BJ (cell line): Measurements from ENCODE around the gene BCKDK. TPM values are rescaled to one million over a fixed set of nuclear protein-coding genes. Genes with fewer than 3 reads are reported as not detected.
A peak's percentile ranks its signal among the peaks of the same experiment; 100 is the strongest.

Source experiments
- CTCF ChIA-PET: fragments of 350-600 bp; formaldehyde crosslinking; extraction: SDS; loops from one replicate; lab custom pipeline; 2021; ENCODE audit warnings: antibody characterized with exemption, inconsistent platforms; lab: Yijun Ruan, JAX
- POLR2A ChIA-PET: fragments of 300-600 bp; sonication (Branson Sonifier 250); formaldehyde crosslinking; extraction: SDS; loops from one replicate; lab custom pipeline; 2021; ENCODE audit warnings: antibody characterized with exemption; lab: Charles Lee
- DNase-seq: peaks from one replicate; pipeline ENCODE4 v3.0.0-alpha.2; 2011; ENCODE audit warnings: low read depth
- H3K27me3 ChIP-seq: 2 replicates; pipeline ENCODE4 v1.6.0; 2011; ENCODE audit warnings: low read length; ENCODE audit not compliant: control insufficient read depth, insufficient read depth
- H3K36me3 ChIP-seq: 2 replicates; pipeline ENCODE4 v1.5.1; 2011; ENCODE audit warnings: low read length; ENCODE audit not compliant: control insufficient read depth, insufficient read depth
- H3K4me3 ChIP-seq: 2 replicates; pipeline ENCODE4 v1.5.1; 2011; ENCODE audit warnings: low read depth, mild to moderate bottlenecking, control low read depth, low read length
- polyA plus RNA-seq: library from polyadenylated mRNA; depleted of rRNA; stranded (reverse); fragments of >200 nt; gene quantifications from 2 replicates; pipeline ENCODE4 v1.2.3, GENCODE V29; 2011
- TF ChIP-seq, protein P1 (sequence below): IDR thresholded peaks from 2 replicates; pipeline ENCODE4 v1.5.1; 2011; ENCODE audit warnings: low read depth, mild to moderate bottlenecking, control low read depth, inconsistent platforms, low read length, moderate library complexity; ENCODE audit not compliant: insufficient read depth

The BCKDK gene
- polyA plus RNA-seq, 1 experiment = 56.0 TPM

- Histone ChIP-seq H3K36me3 (peaks cover 13% of the 10 kb centered on the region), H3K27me3 (no peaks in the 10 kb centered on the region), H3K4me3 (peak overlapping the region; percentile 77)
- ChIA-PET CTCF (interaction anchor here (1.1 to 2.6 kb wide), 3 partner anchors 23 to 165 kb away, joined by 3 to 13 read pairs (median 7); no protein-coding TSS in a partner anchor), POLR2A (interaction anchor here (0.6 to 1.6 kb wide), 3 partner anchors 24 to 342 kb away, joined by 3 to 19 read pairs (median 8); no protein-coding TSS in a partner anchor)
- peak; percentile 50 for DNase-seq
- TF ChIP-seq, protein P1, sequence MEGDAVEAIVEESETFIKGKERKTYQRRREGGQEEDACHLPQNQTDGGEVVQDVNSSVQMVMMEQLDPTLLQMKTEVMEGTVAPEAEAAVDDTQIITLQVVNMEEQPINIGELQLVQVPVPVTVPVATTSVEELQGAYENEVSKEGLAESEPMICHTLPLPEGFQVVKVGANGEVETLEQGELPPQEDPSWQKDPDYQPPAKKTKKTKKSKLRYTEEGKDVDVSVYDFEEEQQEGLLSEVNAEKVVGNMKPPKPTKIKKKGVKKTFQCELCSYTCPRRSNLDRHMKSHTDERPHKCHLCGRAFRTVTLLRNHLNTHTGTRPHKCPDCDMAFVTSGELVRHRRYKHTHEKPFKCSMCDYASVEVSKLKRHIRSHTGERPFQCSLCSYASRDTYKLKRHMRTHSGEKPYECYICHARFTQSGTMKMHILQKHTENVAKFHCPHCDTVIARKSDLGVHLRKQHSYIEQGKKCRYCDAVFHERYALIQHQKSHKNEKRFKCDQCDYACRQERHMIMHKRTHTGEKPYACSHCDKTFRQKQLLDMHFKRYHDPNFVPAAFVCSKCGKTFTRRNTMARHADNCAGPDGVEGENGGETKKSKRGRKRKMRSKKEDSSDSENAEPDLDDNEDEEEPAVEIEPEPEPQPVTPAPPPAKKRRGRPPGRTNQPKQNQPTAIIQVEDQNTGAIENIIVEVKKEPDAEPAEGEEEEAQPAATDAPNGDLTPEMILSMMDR = no peak
These were observed 10.3 kb downstream of the BCKDK start for GRCh38 chr16:31118223-31119155.

- TF ChIP-seq, protein P1 = no peak
- POLR2A ChIA-PET = no interaction called here
- H3K4me3 ChIP-seq = no peak overlapping the region
- H3K36me3 ChIP-seq = peaks cover 13% of the 10 kb centered on the region
- CTCF ChIA-PET = interaction anchor here (1.1 kb wide), 1 partner anchor 322 kb away, joined by 3 read pairs; the partner anchor contains the start of gene ZNF843
- no peaks in the 10 kb centered on the region for H3K27me3 ChIP-seq
- DNase-seq = no peak
These were observed 11.9 kb downstream of the BCKDK start for GRCh38 chr16:31120129-31120528.

- no peaks in the 10 kb centered on the region for H3K27me3 ChIP-seq
- TF ChIP-seq, protein P1 = no peak
- H3K4me3 ChIP-seq = no peak overlapping the region
- peaks cover 9% of the 10 kb centered on the region for H3K36me3 ChIP-seq
- ChIA-PET POLR2A (no interaction called here), CTCF (no interaction called here)
- DNase-seq = no peak
These were observed 17.7 kb downstream of the BCKDK start for GRCh38 chr16:31125844-31126243.

DNA sequence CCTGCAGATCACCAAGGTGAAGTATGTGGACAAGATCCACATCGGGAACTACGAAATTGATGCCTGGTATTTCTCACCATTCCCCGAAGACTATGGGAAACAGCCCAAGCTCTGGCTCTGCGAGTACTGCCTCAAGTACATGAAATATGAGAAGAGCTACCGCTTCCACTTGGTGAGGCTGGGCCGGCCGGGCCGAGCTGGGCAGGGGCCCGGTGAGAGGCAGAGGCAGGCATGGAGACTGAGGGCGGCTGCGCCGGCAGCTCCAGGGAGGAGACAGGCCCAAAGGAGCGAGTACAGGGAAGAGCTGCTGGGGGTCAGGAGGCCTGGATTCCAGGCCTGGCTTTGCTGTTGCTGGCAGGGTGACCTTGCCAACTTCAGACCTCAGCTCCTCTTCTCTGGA, 19.0 kb downstream of the BCKDK start:
- TF ChIP-seq, protein P1 = no peak
- ChIA-PET CTCF (interaction anchor here (0.6 to 1.2 kb wide), 3 partner anchors 10 to 316 kb away, joined by 3 read pairs; partner anchors contain the start of genes KAT8 and ZNF843), POLR2A (no interaction called here)
- Histone ChIP-seq H3K36me3 (peaks cover 6% of the 10 kb centered on the region), H3K27me3 (no peaks in the 10 kb centered on the region), H3K4me3 (no peak overlapping the region)
- DNase-seq = no peak
